GM23338 (cell line): ENCODE measurements around the gene CHCHD10.

Source experiments
- CTCF ChIP-seq, 2 experiments: fragments of 200-600 bp in 1 of 2; sonication (generic) in 1 of 2; conservative IDR thresholded peaks; 2 replicates each; pipeline versions ENCODE4 v1.5.1 to v1.6.1; 2016 to 2017; ENCODE audit warnings: antibody characterized with exemption in 2 of 2, low read depth in 2 of 2, mild to moderate bottlenecking in 2 of 2, moderate library complexity in 1 of 2
- EZH2phosphoT487 ChIP-seq: fragments of 200-600 bp; sonication (generic); IDR thresholded peaks from one replicate; pipeline ENCODE4 v1.8.1; 2018; ENCODE audit warnings: antibody characterized with exemption; ENCODE audit not compliant: unreplicated experiment

GRCh38 chr22:23737696-23738095 is 30.1 kb downstream of the CHCHD10 start:
- TF ChIP-seq EZH2phosphoT487 = no peak
- no peak for TF ChIP-seq CTCF (conservative IDR thresholded peaks at IDR 0.05; ENCODE audit: low read depth in 2 of 2)
